Left lung (tissue), 10 donors: Measurements from ENCODE around the gene OLFML3. TPM values are rescaled to one million over a fixed set of nuclear protein-coding genes. Genes with fewer than 3 reads are reported as not detected.

Experiments used
- ATAC-seq: fragments of 200-7000 bp; cut with Tn5 transposase; one replicate; pipeline ENCODE4 v1.9.1; 2020; ENCODE audit warnings: moderate library complexity
- DNase-seq, 4 donors: peaks; one replicate each; pipeline ENCODE4 v3.0.0-alpha.2; 2013 to 2020
- H3K27ac ChIP-seq, 2 donors: fragments of 200-600 bp; sonication (generic) in 1 of 2; one replicate each; pipeline versions ENCODE4 v1.5.0 to v1.8.0; 2020 to 2021
- H3K27me3 ChIP-seq, 2 donors: fragments of 200-600 bp; sonication (generic) in 1 of 2; one replicate each; pipeline versions ENCODE4 v1.5.0 to v1.8.0; 2020 to 2021
- H3K36me3 ChIP-seq, 2 donors: fragments of 200-600 bp; sonication (generic) in 1 of 2; one replicate each; pipeline versions ENCODE4 v1.5.0 to v1.8.0; 2020 to 2021
- H3K4me1 ChIP-seq, 2 donors: fragments of 200-600 bp; one replicate each; pipeline ENCODE4 v1.8.0; 2021
- H3K4me3 ChIP-seq, 2 donors: fragments of 200-600 bp; sonication (generic) in 1 of 2; one replicate each; pipeline versions ENCODE4 v1.5.0 to v1.8.0; 2020 to 2021; ENCODE audit warnings: mild to moderate bottlenecking in 1 of 2
- H3K9me3 ChIP-seq, 2 donors: fragments of 200-600 bp; sonication (generic) in 1 of 2; one replicate each; pipeline versions ENCODE4 v1.5.0 to v1.8.0; 2020 to 2021
- intact Hi-C, 2 donors: fragments of 100-400 bp; cut with DNase I; formaldehyde crosslinking; loops; one replicate each; pipeline versions ENCODE4 v1.11.2 to v1.14.2; 2022
- polyA plus RNA-seq, 6 donors: library from polyadenylated mRNA; unstranded; fragments of 120-200 nt; gene quantifications; one replicate each; pipeline ENCODE4 v1.2.1, GENCODE V29; 2013; ENCODE audit not compliant: insufficient read length in 6 of 6
- total RNA-seq, 2 donors: library from RNA; stranded (reverse); fragmentation: NEBNext Ultra II Directional; extraction: Animal tissue kit (Norgen Biotek cat#: 25700); gene quantifications; one replicate each; pipeline ENCODE4 v1.2.1, GENCODE V29; 2021
- TF ChIP-seq, protein P1 (sequence below), 2 donors: fragments of 200-600 bp; sonication (generic) in 1 of 2; IDR thresholded peaks; one replicate each; pipeline versions ENCODE4 v1.5.0 to v1.8.0; 2021; ENCODE audit warnings: antibody characterized with exemption in 2 of 2
- donor health status: DM: no; HTN: yes; CAD: no.
- donor health status: DM: no; HTN: no; CAD: no.

Gene OLFML3
- total and polyA plus RNA-seq, 8 donors: 53.8 to 291 (median 259) TPM

DNA sequence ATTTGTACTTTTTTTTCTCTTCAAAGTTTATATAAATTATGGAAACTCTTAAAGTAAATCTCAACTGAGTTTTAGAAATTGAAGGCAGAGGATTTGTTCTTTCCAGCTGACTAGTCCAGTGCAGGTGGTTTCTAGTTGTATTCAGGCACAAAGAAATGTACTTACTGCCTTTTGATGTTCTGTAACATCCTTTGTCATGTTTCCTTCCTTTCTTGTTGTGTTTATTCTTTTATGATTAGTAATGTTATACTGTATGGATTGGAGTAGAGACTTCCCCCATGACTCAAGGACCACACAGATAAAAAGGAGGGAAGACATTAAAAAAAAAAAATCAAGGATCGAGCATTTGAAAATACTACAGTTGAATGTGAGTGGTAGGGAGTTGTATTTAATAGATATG is 42.1 kb upstream of the OLFML3 start:
- TF ChIP-seq, protein P1, sequence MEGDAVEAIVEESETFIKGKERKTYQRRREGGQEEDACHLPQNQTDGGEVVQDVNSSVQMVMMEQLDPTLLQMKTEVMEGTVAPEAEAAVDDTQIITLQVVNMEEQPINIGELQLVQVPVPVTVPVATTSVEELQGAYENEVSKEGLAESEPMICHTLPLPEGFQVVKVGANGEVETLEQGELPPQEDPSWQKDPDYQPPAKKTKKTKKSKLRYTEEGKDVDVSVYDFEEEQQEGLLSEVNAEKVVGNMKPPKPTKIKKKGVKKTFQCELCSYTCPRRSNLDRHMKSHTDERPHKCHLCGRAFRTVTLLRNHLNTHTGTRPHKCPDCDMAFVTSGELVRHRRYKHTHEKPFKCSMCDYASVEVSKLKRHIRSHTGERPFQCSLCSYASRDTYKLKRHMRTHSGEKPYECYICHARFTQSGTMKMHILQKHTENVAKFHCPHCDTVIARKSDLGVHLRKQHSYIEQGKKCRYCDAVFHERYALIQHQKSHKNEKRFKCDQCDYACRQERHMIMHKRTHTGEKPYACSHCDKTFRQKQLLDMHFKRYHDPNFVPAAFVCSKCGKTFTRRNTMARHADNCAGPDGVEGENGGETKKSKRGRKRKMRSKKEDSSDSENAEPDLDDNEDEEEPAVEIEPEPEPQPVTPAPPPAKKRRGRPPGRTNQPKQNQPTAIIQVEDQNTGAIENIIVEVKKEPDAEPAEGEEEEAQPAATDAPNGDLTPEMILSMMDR (IDR thresholded peaks at IDR 0.05): no peak
- DNase-seq (no peak), ATAC-seq (no peak)
- Histone ChIP-seq H3K4me3 (no peak overlapping the region), H3K9me3 (no peaks in the 10 kb centered on the region), H3K27me3 (no peaks in the 10 kb centered on the region), H3K27ac (no peak overlapping the region), H3K4me1 (peaks cover 1 to 97% of the 10 kb centered on the region in 2 donors), H3K36me3 (peaks cover 0 to 20% of the 10 kb centered on the region in 2 donors)
- intact Hi-C loops: no loop called here

DNA sequence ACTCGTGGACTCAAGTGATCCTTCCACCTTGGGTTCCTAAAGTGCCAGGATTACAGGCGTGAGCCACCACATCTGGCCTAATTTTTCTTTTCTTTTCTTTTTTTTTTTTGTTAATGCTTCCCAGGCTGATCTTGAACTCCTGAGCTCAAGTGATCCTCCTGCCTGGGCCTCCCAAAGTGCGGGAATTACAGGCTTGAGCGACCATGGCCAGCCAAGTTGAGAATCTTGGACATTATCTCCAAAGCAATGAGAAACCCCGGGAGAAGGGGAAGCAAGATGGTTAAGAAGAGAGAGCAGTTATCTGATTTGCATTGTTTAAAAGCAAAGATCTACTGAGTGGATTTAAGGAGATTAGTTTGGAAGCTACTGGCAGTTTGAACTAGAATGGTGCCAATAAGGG is 41.1 kb upstream of the OLFML3 start:
- ATAC-seq (no peak), DNase-seq (no peak)
- Histone ChIP-seq H3K27me3 (no peaks in the 10 kb centered on the region), H3K27ac (no peak overlapping the region), H3K4me3 (no peak overlapping the region), H3K9me3 (no peaks in the 10 kb centered on the region), H3K4me1 (peaks cover 0 to 96% of the 10 kb centered on the region in 2 donors), H3K36me3 (peaks cover 0 to 23% of the 10 kb centered on the region in 2 donors)
- intact Hi-C loops: no loop called here
- TF ChIP-seq, protein P1 (IDR thresholded peaks at IDR 0.05): no peak

DNA sequence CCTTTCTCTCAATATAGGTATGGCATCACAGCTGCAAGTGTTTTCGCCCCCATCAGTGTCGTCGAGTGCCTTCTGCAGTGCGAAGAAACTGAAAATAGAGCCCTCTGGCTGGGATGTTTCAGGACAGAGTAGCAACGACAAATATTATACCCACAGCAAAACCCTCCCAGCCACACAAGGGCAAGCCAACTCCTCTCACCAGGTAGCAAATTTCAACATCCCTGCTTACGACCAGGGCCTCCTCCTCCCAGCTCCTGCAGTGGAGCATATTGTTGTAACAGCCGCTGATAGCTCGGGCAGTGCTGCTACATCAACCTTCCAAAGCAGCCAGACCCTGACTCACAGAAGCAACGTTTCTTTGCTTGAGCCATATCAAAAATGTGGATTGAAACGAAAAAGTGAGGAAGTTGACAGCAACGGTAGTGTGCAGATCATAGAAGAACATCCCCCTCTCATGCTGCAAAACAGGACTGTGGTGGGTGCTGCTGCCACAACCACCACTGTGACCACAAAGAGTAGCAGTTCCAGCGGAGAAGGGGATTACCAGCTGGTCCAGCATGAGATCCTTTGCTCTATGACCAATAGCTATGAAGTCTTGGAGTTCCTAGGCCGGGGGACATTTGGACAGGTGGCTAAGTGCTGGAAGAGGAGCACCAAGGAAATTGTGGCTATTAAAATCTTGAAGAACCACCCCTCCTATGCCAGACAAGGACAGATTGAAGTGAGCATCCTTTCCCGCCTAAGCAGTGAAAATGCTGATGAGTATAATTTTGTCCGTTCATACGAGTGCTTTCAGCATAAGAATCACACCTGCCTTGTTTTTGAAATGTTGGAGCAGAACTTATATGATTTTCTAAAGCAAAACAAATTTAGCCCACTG is 38.7 kb upstream of the OLFML3 start:
- Histone ChIP-seq H3K27ac (peak overlapping the region in 1 of 2 donors; percentile 45), H3K36me3 (peaks cover 0 to 23% of the 10 kb centered on the region in 2 donors), H3K4me3 (no peak overlapping the region), H3K9me3 (no peaks in the 10 kb centered on the region), H3K4me1 (peaks cover 0 to 81% of the 10 kb centered on the region in 2 donors), H3K27me3 (no peaks in the 10 kb centered on the region)
- TF ChIP-seq, protein P1 (IDR thresholded peaks at IDR 0.05): no peak
- intact Hi-C loops: no loop called here
- no peak for ATAC-seq
- DNase-seq: no peak

DNA sequence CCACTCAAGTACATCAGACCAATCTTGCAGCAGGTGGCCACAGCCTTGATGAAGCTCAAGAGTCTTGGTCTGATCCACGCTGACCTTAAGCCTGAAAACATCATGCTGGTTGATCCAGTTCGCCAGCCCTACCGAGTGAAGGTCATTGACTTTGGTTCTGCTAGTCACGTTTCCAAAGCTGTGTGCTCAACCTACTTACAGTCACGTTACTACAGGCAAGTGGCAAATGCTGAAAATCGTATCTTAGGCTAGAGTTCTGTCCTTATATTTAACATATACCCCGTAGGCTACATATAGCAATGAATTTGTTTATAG is 38.1 kb upstream of the OLFML3 start:
- no peak for ATAC-seq
- H3K9me3 ChIP-seq: no peaks in the 10 kb centered on the region
- no peak overlapping the region for H3K27ac ChIP-seq
- intact Hi-C loops: no loop called here
- peaks cover 2 to 81% of the 10 kb centered on the region in 2 donors for H3K4me1 ChIP-seq
- H3K36me3 ChIP-seq: peaks cover 0 to 23% of the 10 kb centered on the region in 2 donors
- H3K4me3 ChIP-seq: no peak overlapping the region
- DNase-seq: no peak
- no peaks in the 10 kb centered on the region for H3K27me3 ChIP-seq
- TF ChIP-seq, protein P1 (IDR thresholded peaks at IDR 0.05): no peak

DNA sequence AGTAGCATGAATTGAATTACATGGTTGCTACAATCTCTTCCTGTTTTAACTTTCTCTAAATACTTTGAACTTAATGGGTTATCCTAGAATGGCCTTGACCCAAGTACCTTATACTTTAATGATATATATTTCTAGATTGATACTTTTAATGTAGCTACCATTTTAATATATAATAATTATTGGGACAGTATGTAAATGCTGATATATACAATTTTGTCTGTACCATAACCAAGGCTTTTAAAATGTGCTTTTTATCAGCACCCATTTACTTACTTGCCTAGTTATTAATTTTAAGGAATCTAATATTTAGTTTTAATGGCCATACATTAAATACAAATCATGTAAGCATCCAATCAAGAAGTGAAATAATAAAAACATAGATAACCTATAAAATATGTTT is 36.7 kb upstream of the OLFML3 start:
- ATAC-seq (no peak), DNase-seq (no peak)
- intact Hi-C loops: no loop called here

More for the DNA sequence above, 36.7 kb upstream of the OLFML3 start:
- Histone ChIP-seq H3K4me3 (no peak overlapping the region), H3K4me1 (peaks cover 15 to 81% of the 10 kb centered on the region in 2 donors), H3K9me3 (no peaks in the 10 kb centered on the region), H3K27ac (peak overlapping the region in 1 of 2 donors; percentile 67), H3K27me3 (no peaks in the 10 kb centered on the region), H3K36me3 (peaks cover 0 to 23% of the 10 kb centered on the region in 2 donors)
- TF ChIP-seq, protein P1 (IDR thresholded peaks at IDR 0.05): no peak
